Colonic mucosa (tissue), 4 donors: ENCODE measurements around the gene NAGK. TPM values are rescaled to one million over a fixed set of nuclear protein-coding genes. Genes with fewer than 3 reads are reported as not detected.

Source experiments
- DNase-seq: peaks from one replicate; pipeline ENCODE4 v3.0.0-alpha.2; 2020
- H3K27ac ChIP-seq: fragments of 200-600 bp; one replicate; pipeline ENCODE4 v1.8.0; 2021
- H3K27me3 ChIP-seq: fragments of 200-600 bp; one replicate; pipeline ENCODE4 v1.8.0; 2021
- H3K36me3 ChIP-seq: fragments of 200-600 bp; one replicate; pipeline ENCODE4 v1.8.0; 2021
- H3K4me1 ChIP-seq: fragments of 200-600 bp; one replicate; pipeline ENCODE4 v1.8.0; 2021; ENCODE audit warnings: mild to moderate bottlenecking
- H3K4me3 ChIP-seq: fragments of 200-600 bp; one replicate; pipeline ENCODE4 v1.8.0; 2021
- H3K9ac ChIP-seq, 2 donors: one replicate each; pipeline ENCODE4 v1.7.0; 2013; ENCODE audit warnings: control low read depth in 2 of 2, low read depth in 2 of 2, low read length in 2 of 2
- H3K9me3 ChIP-seq: fragments of 200-600 bp; one replicate; pipeline ENCODE4 v1.8.0; 2021
- CTCF ChIP-seq: fragments of 200-600 bp; IDR thresholded peaks from one replicate; pipeline ENCODE4 v1.8.0; 2022; ENCODE audit warnings: antibody characterized with exemption, mild to moderate bottlenecking
- intact Hi-C: fragments of 100-400 bp; cut with DNase I; formaldehyde crosslinking; loops from one replicate; pipeline ENCODE4 v1.14.1; 2022
- total RNA-seq, 2 donors: library from RNA; stranded (reverse); fragmentation: NEBNext Ultra II Directional in 1 of 2; extraction: Animal tissue kit (Norgen Biotek cat#: 25700) in 1 of 2; gene quantifications; one replicate each; pipeline ENCODE4 v1.2.1, GENCODE V29; 2021
- donor health status: healthy.
- donor health status: DM: no; HTN: no; CAD: no.
- donor health status: DM: no; HTN: no; CAD: no.

The NAGK gene
- total RNA-seq, 2 donors from 2014 or later, result 55.6 to 68.4 TPM

- TF ChIP-seq CTCF, result no peak
- no peak overlapping the region for H3K27ac ChIP-seq
- H3K4me1 ChIP-seq, result no peaks in the 10 kb centered on the region
- H3K4me3 ChIP-seq, result no peak overlapping the region
- no peaks in the 10 kb centered on the region for H3K9me3 ChIP-seq
- no peak for DNase-seq
- no peaks in the 10 kb centered on the region for H3K27me3 ChIP-seq
- H3K9ac ChIP-seq, result no peak overlapping the region
- intact Hi-C loops, result no loop called here
- H3K36me3 ChIP-seq, result no peaks in the 10 kb centered on the region
Observed at GRCh38 chr2:71122387-71123298, 54.2 kb downstream of the NAGK start.

- TF ChIP-seq CTCF, result no peak
- no peaks in the 10 kb centered on the region for H3K27me3 ChIP-seq
- intact Hi-C loops, result no loop called here
- H3K36me3 ChIP-seq, result no peaks in the 10 kb centered on the region
- H3K4me1 ChIP-seq, result no peaks in the 10 kb centered on the region
- no peaks in the 10 kb centered on the region for H3K9me3 ChIP-seq
- no peak overlapping the region for H3K4me3 ChIP-seq
- DNase-seq, result no peak
- H3K9ac ChIP-seq, result no peak overlapping the region
- no peak overlapping the region for H3K27ac ChIP-seq
Observed at GRCh38 chr2:71125506-71126294, 57.3 kb downstream of the NAGK start.

- intact Hi-C loops, result no loop called here
- DNase-seq, result no peak
- H3K27me3 ChIP-seq, result no peaks in the 10 kb centered on the region
Observed at GRCh38 chr2:71126957-71127356, 58.5 kb downstream of the NAGK start.

More at GRCh38 chr2:71126957-71127356, 58.5 kb downstream of the NAGK start:
- Histone ChIP-seq H3K27ac (no peak overlapping the region), H3K4me3 (no peak overlapping the region), H3K36me3 (no peaks in the 10 kb centered on the region), H3K9me3 (no peaks in the 10 kb centered on the region), H3K9ac (no peak overlapping the region), H3K4me1 (peaks cover 6% of the 10 kb centered on the region)
- no peak for TF ChIP-seq CTCF

Other genes with a start within 250 kb of the NAGK start
- under 1 TPM in 1 of 2 donors, not detected in 1; 0.12 TPM for gene CLEC4F, start 248.0 kb upstream of the NAGK start, total RNA-seq
- under 1 TPM in 1 of 2 donors, not detected in 1; 0.21 TPM for gene CD207, start 232.8 kb upstream of the NAGK start, total RNA-seq
- not detected for gene VAX2, start 168.1 kb upstream of the NAGK start, total RNA-seq
- gene ATP6V1B1, start 132.7 kb upstream of the NAGK start, total RNA-seq, result not detected
- gene ANKRD53, start 90.0 kb upstream of the NAGK start, total RNA-seq, result under 1 TPM in 1 of 2 donors, not detected in 1; 0.40 TPM
- 10 to 100 TPM; 43.6 to 58.8 TPM for gene TEX261, start 73.8 kb upstream of the NAGK start, total RNA-seq
- gene MCEE, start 61.6 kb downstream of the NAGK start, total RNA-seq, result 10 to 100 TPM; 20.3 to 23.2 TPM
- gene MPHOSPH10, start 62.0 kb downstream of the NAGK start, total RNA-seq, result 10 to 100 TPM; 18.7 to 26.4 TPM
- gene PAIP2B, start 158.5 kb downstream of the NAGK start, total RNA-seq, result 1 to 10 TPM; 7.1 to 8.0 TPM